Smooth muscle cell (in vitro differentiated cells): ENCODE data around the gene TUBB. TPM values are rescaled to one million over a fixed set of nuclear protein-coding genes. Genes with fewer than 3 reads are reported as not detected.
A peak's percentile ranks its signal among the peaks of the same experiment; 100 is the strongest.

Experiments used
- DNase-seq: peaks from one replicate; lab custom pipeline; 2025; ENCODE audit not compliant: unreplicated experiment; lab: John Stamatoyannopoulos, UW
- H2AFZ ChIP-seq: fragments of 200-600 bp; sonication (generic); 2 replicates; pipeline ENCODE4 v1.6.0; 2016; ENCODE audit warnings: antibody characterized with exemption, low read depth, mild to moderate bottlenecking
- H3F3A ChIP-seq: fragments of 200-600 bp; sonication (generic); 2 replicates; pipeline ENCODE4 v1.6.0; 2017; ENCODE audit warnings: antibody characterized with exemption, low read depth
- H3K27ac ChIP-seq: fragments of 200-600 bp; sonication (generic); 2 replicates; pipeline ENCODE4 v1.5.1; 2016; ENCODE audit warnings: low read depth, mild to moderate bottlenecking
- H3K27me3 ChIP-seq: fragments of 200-600 bp; sonication (generic); 2 replicates; pipeline ENCODE4 v1.6.1; 2016; ENCODE audit warnings: low read depth, mild to moderate bottlenecking
- H3K36me3 ChIP-seq: fragments of 200-600 bp; sonication (generic); 2 replicates; pipeline ENCODE4 v1.5.1; 2016; ENCODE audit warnings: low read depth
- H3K4me1 ChIP-seq: fragments of 200-600 bp; sonication (generic); 2 replicates; pipeline ENCODE4 v1.5.1; 2016; ENCODE audit warnings: low read depth
- H3K4me2 ChIP-seq: fragments of 200-600 bp; sonication (generic); 2 replicates; pipeline ENCODE4 v1.6.0; 2016; ENCODE audit warnings: mild to moderate bottlenecking
- H3K4me3 ChIP-seq: fragments of 200-600 bp; sonication (generic); 2 replicates; pipeline ENCODE4 v1.5.1; 2016; ENCODE audit warnings: mild to moderate bottlenecking
- H3K79me2 ChIP-seq: fragments of 200-600 bp; sonication (generic); 2 replicates; pipeline ENCODE4 v1.6.0; 2016; ENCODE audit warnings: low read depth, mild to moderate bottlenecking
- H3K9ac ChIP-seq: fragments of 200-600 bp; sonication (generic); 2 replicates; pipeline ENCODE4 v1.6.0; 2016; ENCODE audit warnings: low read depth
- H3K9me3 ChIP-seq: fragments of 200-600 bp; sonication (generic); replicated peaks from 2 replicates; pipeline ENCODE4 v1.5.1; 2016; ENCODE audit warnings: low read depth
- H4K20me1 ChIP-seq: fragments of 200-600 bp; sonication (generic); 2 replicates; pipeline ENCODE4 v1.6.0; 2016; ENCODE audit warnings: low read depth
- CTCF ChIP-seq: fragments of 200-600 bp; sonication (generic); IDR thresholded peaks from 2 replicates; pipeline ENCODE4 v1.5.1; 2017; ENCODE audit warnings: borderline replicate concordance, mild to moderate bottlenecking, antibody characterized with exemption; ENCODE audit not compliant: insufficient read depth, poor library complexity, severe bottlenecking
- WGBS: methylation state at CpG from one replicate; pipeline ENCODE4 v1.1.7; 2016; ENCODE audit warnings: low lambda C conversion rate; 5-methylcytosine and 5-hydroxymethylcytosine counted together
- polyA plus RNA-seq: library from polyadenylated mRNA; unstranded; fragments of >200 nt; fragmentation: Nextera tagmentation; extraction: Ambion mirVana; gene quantifications from 2 replicates; pipeline ENCODE4 v1.2.1, GENCODE V29; 2016
- total RNA-seq: library from RNA; depleted of rRNA; stranded (reverse); fragments of >200 nt; gene quantifications from 2 replicates; pipeline ENCODE4 v1.2.3, GENCODE V29; 2014

TUBB gene
- total and polyA plus RNA-seq, 2 experiments from 2014 or later: 1,009 to 1,039 TPM

GRCh38 chr6:30757261-30757904 lies 37.2 kb downstream of the TUBB start:
- H3K27ac ChIP-seq: peak overlapping the region; percentile 36
- H3K36me3 ChIP-seq: no peaks in the 10 kb centered on the region
- DNase-seq: no peak
- no peak overlapping the region for H3K9ac ChIP-seq
- H3K9me3 ChIP-seq: no peaks in the 10 kb centered on the region
- no peak overlapping the region for H3K4me3 ChIP-seq
- no peaks in the 10 kb centered on the region for H3K79me2 ChIP-seq
- peaks cover 17% of the 10 kb centered on the region for H3K4me1 ChIP-seq
- H3K4me2 ChIP-seq: no peak overlapping the region
- 97% methylated on average over 1 of the region's 1 CpG for WGBS
- no peaks in the 10 kb centered on the region for H4K20me1 ChIP-seq
- H3K27me3 ChIP-seq: no peaks in the 10 kb centered on the region
- H2AFZ ChIP-seq: no peak overlapping the region
- no peak for TF ChIP-seq CTCF
- peaks cover 29% of the 10 kb centered on the region for H3F3A ChIP-seq

- Histone ChIP-seq H4K20me1 (no peaks in the 10 kb centered on the region), H3K79me2 (no peaks in the 10 kb centered on the region), H3K36me3 (no peaks in the 10 kb centered on the region), H3K4me3 (no peak overlapping the region), H3K27me3 (no peaks in the 10 kb centered on the region), H3K9ac (peak overlapping the region; percentile 84), H2AFZ (no peak overlapping the region), H3F3A (peaks cover 12% of the 10 kb centered on the region), H3K4me1 (peaks cover 25% of the 10 kb centered on the region), H3K4me2 (peak overlapping the region; percentile 76), H3K27ac (peak overlapping the region; percentile 99), H3K9me3 (no peaks in the 10 kb centered on the region)
- no peak for DNase-seq
- no peak for TF ChIP-seq CTCF
- 58% methylated on average over 10 of the region's 10 CpGs for WGBS
These were observed 39.6 kb downstream of the TUBB start for GRCh38 chr6:30759575-30760239.

GRCh38 chr6:30760549-30760948 lies 40.4 kb downstream of the TUBB start:
- Histone ChIP-seq H3K27me3 (no peaks in the 10 kb centered on the region), H2AFZ (no peak overlapping the region), H3K79me2 (no peaks in the 10 kb centered on the region), H3K9me3 (no peaks in the 10 kb centered on the region), H4K20me1 (no peaks in the 10 kb centered on the region), H3K4me2 (no peak overlapping the region), H3K4me3 (no peak overlapping the region), H3K4me1 (peaks cover 34% of the 10 kb centered on the region), H3K36me3 (no peaks in the 10 kb centered on the region), H3F3A (peaks cover 12% of the 10 kb centered on the region), H3K9ac (no peak overlapping the region), H3K27ac (peak overlapping the region; percentile 99)
- WGBS: 83% methylated on average over 8 of the region's 8 CpGs
- TF ChIP-seq CTCF: no peak
- no peak for DNase-seq
